ENCODE measurements around the gene LOXL4.

The LOXL4 gene

DNA sequence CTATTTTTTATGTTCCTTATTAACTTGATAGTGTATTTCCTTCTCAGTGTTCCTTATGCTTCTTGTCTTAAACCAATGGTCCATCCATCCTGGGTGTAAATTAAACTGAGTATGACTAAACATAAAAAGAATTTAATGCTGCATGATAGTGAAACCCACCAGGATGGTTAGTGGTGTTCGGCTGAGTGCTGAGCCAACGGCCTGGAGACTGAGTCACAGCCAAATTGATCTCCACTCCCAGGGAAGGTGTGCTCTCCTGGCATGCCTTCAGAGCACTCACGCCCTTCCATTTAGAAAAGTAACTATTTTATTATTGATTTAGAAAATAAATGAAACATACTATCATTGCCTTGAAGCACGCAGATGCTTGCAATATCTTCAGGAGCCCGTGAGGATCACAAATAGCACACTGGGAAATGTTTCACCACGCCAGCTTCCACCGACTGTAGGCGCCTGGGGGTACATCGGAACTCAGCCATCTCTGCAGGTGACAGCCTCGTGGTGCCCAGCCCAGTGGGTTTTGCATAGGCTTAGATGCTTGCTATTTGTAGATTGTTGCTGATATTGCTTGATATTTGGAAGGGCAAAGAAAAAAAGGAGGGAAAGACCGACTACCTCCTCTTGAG lies 40.0 kb upstream of the LOXL4 start:
- Histone ChIP-seq H3K9me3 (ENCODE audit: control insufficient read depth in 2 of 2, low read length in 2 of 2) (no peaks in the 10 kb centered on the region), H3K4me1 (ENCODE audit: control insufficient read depth, insufficient read depth, low read length) (peaks cover 13% of the 10 kb centered on the region), H3K4me3 (ENCODE audit: low read length in 2 of 2) (no peak overlapping the region), H3K27ac (ENCODE audit: low read length) (no peak overlapping the region), H3K27me3 (ENCODE audit: control insufficient read depth in 1 of 2, insufficient read depth in 2 of 2, low read length in 2 of 2) (peaks cover 0 to 2% of the 10 kb centered on the region in 2 donors), H3K36me3 (ENCODE audit: control insufficient read depth in 2 of 2, insufficient read depth in 2 of 2, low read length in 2 of 2) (no peaks in the 10 kb centered on the region), H3K9ac (ENCODE audit: low read length in 2 of 2) (no peak overlapping the region)

DNA sequence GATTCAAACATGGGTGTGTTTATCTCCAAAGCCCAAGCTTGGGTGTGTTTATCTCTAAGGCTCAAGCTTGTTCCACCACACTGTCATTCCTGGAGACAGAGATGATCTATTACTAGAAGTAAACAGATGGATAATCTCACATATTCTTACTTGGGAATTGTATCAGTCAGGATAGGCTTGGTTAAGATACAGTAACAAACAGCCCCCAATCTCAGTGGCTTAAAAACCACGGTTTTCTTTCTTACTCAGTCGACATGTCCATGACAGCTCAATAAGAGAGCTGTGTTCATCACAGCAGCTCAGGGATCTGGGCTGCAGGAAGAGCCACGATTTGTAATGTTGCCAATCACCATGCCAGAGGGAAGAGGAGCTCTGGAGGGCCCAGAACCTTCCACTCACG lies 38.5 kb upstream of the LOXL4 start:
- H3K4me3 ChIP-seq (ENCODE audit: low read length in 2 of 2) = no peak overlapping the region
- H3K9me3 ChIP-seq (ENCODE audit: control insufficient read depth in 2 of 2, low read length in 2 of 2) = no peaks in the 10 kb centered on the region
- no peak overlapping the region for H3K27ac ChIP-seq (ENCODE audit: low read length)
- H3K36me3 ChIP-seq (ENCODE audit: control insufficient read depth in 2 of 2, insufficient read depth in 2 of 2, low read length in 2 of 2) = no peaks in the 10 kb centered on the region
- H3K27me3 ChIP-seq (ENCODE audit: control insufficient read depth in 1 of 2, insufficient read depth in 2 of 2, low read length in 2 of 2) = peaks cover 2% of the 10 kb centered on the region in 2 donors
- no peak overlapping the region for H3K9ac ChIP-seq (ENCODE audit: low read length in 2 of 2)
- peaks cover 19% of the 10 kb centered on the region for H3K4me1 ChIP-seq (ENCODE audit: control insufficient read depth, insufficient read depth, low read length)

DNA sequence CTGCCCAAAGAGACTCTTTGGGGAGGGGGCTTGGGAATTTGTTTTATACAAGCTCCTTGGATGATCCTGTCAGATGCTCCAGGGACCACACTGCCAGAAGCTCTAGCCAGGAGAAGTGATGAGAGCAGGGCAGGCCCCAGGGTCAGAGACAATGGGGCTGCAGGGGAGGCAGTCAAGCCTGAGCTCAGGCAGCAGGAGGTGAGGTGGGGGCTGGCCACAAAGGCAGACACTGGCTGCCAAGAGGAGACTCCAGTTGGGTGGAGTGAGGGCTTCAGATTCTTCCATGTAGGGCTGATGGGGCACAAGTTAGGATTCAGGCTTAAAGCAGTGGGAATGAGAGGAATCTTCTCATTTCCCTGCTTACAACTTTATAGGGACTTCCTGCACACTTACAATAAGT lies 35.6 kb upstream of the LOXL4 start:
- H3K36me3 ChIP-seq (ENCODE audit: control insufficient read depth in 2 of 2, insufficient read depth in 2 of 2, low read length in 2 of 2) = no peaks in the 10 kb centered on the region
- H3K27me3 ChIP-seq (ENCODE audit: control insufficient read depth in 1 of 2, insufficient read depth in 2 of 2, low read length in 2 of 2) = peaks cover 2 to 3% of the 10 kb centered on the region in 2 donors
- no peak overlapping the region for H3K27ac ChIP-seq (ENCODE audit: low read length)
- H3K9me3 ChIP-seq (ENCODE audit: control insufficient read depth in 2 of 2, low read length in 2 of 2) = no peaks in the 10 kb centered on the region
- H3K4me3 ChIP-seq (ENCODE audit: low read length in 2 of 2) = no peak overlapping the region
- no peak overlapping the region for H3K9ac ChIP-seq (ENCODE audit: low read length in 2 of 2)
- H3K4me1 ChIP-seq (ENCODE audit: control insufficient read depth, insufficient read depth, low read length) = peaks cover 11% of the 10 kb centered on the region

DNA sequence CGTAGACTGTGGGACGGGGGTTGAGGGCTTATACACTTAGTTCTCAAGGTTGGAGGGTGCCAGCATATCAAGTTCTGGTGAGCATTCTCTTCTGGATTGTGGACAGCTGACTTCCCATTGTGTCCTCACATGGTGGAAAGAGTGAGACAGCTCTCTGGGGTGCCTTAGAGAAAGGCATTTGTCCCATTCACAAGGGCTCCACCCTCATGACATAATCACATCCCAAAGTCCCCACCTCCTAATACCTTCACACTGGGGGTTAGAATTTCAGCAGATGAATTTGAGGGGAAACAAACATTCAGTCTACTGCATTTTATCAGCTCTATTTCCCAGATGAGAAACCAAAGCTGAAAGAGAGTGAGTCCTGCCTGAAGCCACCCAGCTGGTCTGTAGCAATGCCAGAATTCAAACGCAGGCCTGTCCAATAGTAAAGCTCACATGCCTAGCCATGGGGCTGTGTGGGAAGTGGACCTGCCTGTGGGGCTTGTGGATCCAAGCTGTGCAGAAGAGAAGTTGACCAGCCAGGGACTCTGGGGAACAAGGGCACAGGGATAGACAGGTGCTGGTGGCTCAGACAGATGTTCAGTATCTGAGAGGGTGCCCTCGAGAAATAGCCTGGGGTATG lies 34.9 kb upstream of the LOXL4 start:
- Histone ChIP-seq H3K9me3 (ENCODE audit: control insufficient read depth in 2 of 2, low read length in 2 of 2) (no peaks in the 10 kb centered on the region), H3K27ac (ENCODE audit: low read length) (no peak overlapping the region), H3K4me1 (ENCODE audit: control insufficient read depth, insufficient read depth, low read length) (peaks cover 11% of the 10 kb centered on the region), H3K27me3 (ENCODE audit: control insufficient read depth in 1 of 2, insufficient read depth in 2 of 2, low read length in 2 of 2) (peaks cover 2 to 3% of the 10 kb centered on the region in 2 donors), H3K4me3 (ENCODE audit: low read length in 2 of 2) (no peak overlapping the region), H3K9ac (ENCODE audit: low read length in 2 of 2) (no peak overlapping the region), H3K36me3 (ENCODE audit: control insufficient read depth in 2 of 2, insufficient read depth in 2 of 2, low read length in 2 of 2) (no peaks in the 10 kb centered on the region)

DNA sequence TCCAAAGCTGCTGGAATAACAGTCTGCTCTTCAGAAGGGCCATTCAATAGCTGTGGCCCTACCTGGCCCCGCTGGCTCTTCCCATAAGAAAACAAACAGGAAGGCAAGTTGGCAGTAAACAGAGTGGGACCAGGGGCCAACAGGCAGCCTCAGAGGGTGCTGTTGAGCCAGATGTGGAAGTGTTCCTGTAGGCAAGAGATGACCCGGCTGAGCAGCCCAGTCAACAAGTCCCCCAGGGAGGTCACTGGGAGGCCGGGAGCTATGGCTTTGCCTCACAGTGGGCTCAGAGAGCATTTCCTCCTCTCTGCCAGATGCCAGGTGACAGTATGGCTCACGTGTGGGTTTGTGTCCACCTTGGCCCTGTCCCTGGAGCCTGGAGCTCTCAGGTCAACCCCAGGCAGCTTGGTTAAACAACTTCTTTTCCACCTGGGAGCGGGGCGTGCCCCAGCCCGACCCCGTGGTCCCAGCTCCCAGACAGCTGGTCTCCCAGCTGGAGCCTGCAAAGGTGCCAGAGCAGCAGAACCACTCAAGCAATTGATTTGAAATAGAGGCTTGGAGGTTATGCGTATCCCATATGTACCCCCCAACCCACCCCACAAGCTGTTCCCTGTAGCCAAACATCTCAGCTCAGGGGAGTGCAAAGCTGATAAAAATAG lies 33.8 kb upstream of the LOXL4 start:
- Histone ChIP-seq H3K36me3 (ENCODE audit: control insufficient read depth in 2 of 2, insufficient read depth in 2 of 2, low read length in 2 of 2) (no peaks in the 10 kb centered on the region), H3K4me3 (ENCODE audit: low read length in 2 of 2) (no peak overlapping the region), H3K27me3 (ENCODE audit: control insufficient read depth in 1 of 2, insufficient read depth in 2 of 2, low read length in 2 of 2) (peaks cover 2 to 3% of the 10 kb centered on the region in 2 donors), H3K4me1 (ENCODE audit: control insufficient read depth, insufficient read depth, low read length) (peaks cover 11% of the 10 kb centered on the region), H3K9ac (ENCODE audit: low read length in 2 of 2) (no peak overlapping the region), H3K27ac (ENCODE audit: low read length) (no peak overlapping the region), H3K9me3 (ENCODE audit: control insufficient read depth in 2 of 2, low read length in 2 of 2) (no peaks in the 10 kb centered on the region)

DNA sequence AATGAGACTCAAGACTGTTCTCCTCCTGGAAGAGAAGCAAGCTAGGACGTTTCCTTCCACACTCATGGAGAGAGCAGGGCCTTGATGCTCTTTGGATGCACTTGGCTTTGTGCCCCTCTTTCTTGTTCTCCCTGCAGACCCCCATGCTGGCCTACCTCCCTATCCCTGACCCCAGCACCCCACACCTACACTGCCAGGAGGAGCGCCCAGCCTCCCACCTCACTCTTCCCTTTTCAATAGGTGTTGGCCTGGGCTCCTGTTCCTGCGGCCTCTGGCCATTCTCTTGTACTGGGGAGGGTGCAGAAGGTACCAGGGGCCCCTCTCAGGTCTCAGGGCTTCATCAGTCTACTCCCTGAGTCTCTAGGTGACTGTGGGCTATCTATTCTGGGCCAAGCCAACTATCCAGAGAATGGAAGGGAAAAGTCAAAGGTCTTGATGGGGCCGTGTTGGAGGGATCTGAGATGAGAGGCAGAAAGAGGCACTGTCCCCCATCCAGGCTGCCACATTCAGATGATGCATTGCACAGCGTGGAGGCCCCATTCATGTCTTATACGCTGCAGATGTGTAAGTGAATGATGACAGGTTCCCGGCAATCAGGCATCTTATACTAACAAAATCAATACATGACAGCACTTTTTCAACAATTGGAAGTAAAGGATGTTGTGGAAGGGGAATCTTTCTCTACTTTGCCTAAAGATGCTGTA lies 32.7 kb upstream of the LOXL4 start:
- H3K36me3 ChIP-seq (ENCODE audit: control insufficient read depth in 2 of 2, insufficient read depth in 2 of 2, low read length in 2 of 2) = no peaks in the 10 kb centered on the region
- H3K9me3 ChIP-seq (ENCODE audit: control insufficient read depth in 2 of 2, low read length in 2 of 2) = no peaks in the 10 kb centered on the region
- H3K27ac ChIP-seq (ENCODE audit: low read length) = no peak overlapping the region
- no peak overlapping the region for H3K4me3 ChIP-seq (ENCODE audit: low read length in 2 of 2)
- peaks cover 16% of the 10 kb centered on the region for H3K4me1 ChIP-seq (ENCODE audit: control insufficient read depth, insufficient read depth, low read length)
- H3K27me3 ChIP-seq (ENCODE audit: control insufficient read depth in 1 of 2, insufficient read depth in 2 of 2, low read length in 2 of 2) = peaks cover 2% of the 10 kb centered on the region in 2 donors
- no peak overlapping the region for H3K9ac ChIP-seq (ENCODE audit: low read length in 2 of 2)

DNA sequence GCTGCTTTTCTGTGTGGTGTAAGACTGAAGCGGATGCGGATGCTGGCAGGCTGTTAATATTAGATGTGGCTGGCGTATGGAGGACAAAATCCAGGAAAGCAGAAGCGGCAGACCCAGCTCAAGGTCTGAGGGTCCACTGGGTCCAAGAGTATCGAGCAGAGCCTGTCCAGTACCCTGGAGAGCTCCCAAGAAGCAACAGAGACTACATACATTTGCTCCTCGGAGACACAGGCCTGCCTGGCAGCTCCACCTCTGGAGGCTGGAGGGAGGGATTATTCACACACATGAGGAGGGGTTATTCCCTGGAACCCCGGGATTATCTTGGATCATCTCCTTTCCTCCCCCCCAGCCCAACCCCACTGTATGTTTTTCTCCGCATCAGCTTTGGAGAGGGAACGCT lies 31.3 kb upstream of the LOXL4 start:
- Histone ChIP-seq H3K9me3 (ENCODE audit: control insufficient read depth in 2 of 2, low read length in 2 of 2) (no peaks in the 10 kb centered on the region), H3K27ac (ENCODE audit: low read length) (no peak overlapping the region), H3K4me1 (ENCODE audit: control insufficient read depth, insufficient read depth, low read length) (peaks cover 24% of the 10 kb centered on the region), H3K4me3 (ENCODE audit: low read length in 2 of 2) (no peak overlapping the region), H3K36me3 (ENCODE audit: control insufficient read depth in 2 of 2, insufficient read depth in 2 of 2, low read length in 2 of 2) (no peaks in the 10 kb centered on the region), H3K9ac (ENCODE audit: low read length in 2 of 2) (no peak overlapping the region), H3K27me3 (ENCODE audit: control insufficient read depth in 1 of 2, insufficient read depth in 2 of 2, low read length in 2 of 2) (peaks cover 2% of the 10 kb centered on the region in 2 donors)

DNA sequence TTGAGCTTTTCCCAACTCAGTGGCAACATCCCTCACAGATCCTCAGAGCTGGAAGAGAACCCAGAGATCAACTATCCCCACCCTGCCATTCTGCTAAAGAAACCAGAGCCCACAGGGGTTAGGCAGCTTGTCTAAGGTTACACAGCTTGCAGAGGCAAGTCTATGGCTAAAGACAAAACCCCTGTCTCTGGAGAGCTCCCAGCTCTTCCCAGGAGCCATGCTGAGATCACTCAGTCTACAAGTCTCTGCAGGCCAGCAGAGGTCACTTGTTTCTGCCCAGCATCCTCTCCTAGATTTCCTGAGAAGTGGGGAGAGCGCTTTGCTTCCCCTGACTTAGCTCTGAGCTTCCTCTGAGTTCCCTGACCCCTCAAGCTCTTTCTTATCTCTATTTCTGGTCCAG lies 28.5 kb upstream of the LOXL4 start:
- Histone ChIP-seq H3K9ac (ENCODE audit: low read length in 2 of 2) (no peak overlapping the region), H3K36me3 (ENCODE audit: control insufficient read depth in 2 of 2, insufficient read depth in 2 of 2, low read length in 2 of 2) (no peaks in the 10 kb centered on the region), H3K4me3 (ENCODE audit: low read length in 2 of 2) (no peak overlapping the region), H3K27ac (ENCODE audit: low read length) (no peak overlapping the region), H3K9me3 (ENCODE audit: control insufficient read depth in 2 of 2, low read length in 2 of 2) (no peaks in the 10 kb centered on the region), H3K27me3 (ENCODE audit: control insufficient read depth in 1 of 2, insufficient read depth in 2 of 2, low read length in 2 of 2) (peaks cover 0 to 2% of the 10 kb centered on the region in 2 donors), H3K4me1 (ENCODE audit: control insufficient read depth, insufficient read depth, low read length) (peaks cover 29% of the 10 kb centered on the region)

DNA sequence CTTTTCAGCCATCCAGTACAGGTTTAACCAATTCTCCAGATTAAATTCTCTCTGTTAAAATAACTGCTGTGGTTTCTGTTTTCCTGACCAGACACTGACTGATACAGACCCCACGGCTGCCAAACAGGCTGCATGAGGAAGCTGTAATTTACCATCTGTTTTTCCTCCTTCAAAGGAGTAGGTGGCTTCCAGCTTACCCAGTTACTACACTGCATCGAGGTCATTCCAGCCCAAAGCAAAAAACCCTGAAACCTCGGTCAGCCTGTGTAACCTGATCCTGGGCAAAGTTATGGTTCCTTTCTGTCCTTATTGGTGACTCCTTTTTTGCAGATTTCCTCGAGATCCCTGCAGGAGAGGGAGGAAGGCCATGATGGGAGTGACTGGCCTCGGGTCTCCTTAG lies 27.9 kb upstream of the LOXL4 start:
- Histone ChIP-seq H3K4me1 (ENCODE audit: control insufficient read depth, insufficient read depth, low read length) (peaks cover 29% of the 10 kb centered on the region), H3K4me3 (ENCODE audit: low read length in 2 of 2) (no peak overlapping the region), H3K27ac (ENCODE audit: low read length) (peak overlapping the region; percentile 24), H3K36me3 (ENCODE audit: control insufficient read depth in 2 of 2, insufficient read depth in 2 of 2, low read length in 2 of 2) (no peaks in the 10 kb centered on the region), H3K27me3 (ENCODE audit: control insufficient read depth in 1 of 2, insufficient read depth in 2 of 2, low read length in 2 of 2) (peaks cover 0 to 2% of the 10 kb centered on the region in 2 donors), H3K9me3 (ENCODE audit: control insufficient read depth in 2 of 2, low read length in 2 of 2) (no peaks in the 10 kb centered on the region), H3K9ac (ENCODE audit: low read length in 2 of 2) (no peak overlapping the region)

DNA sequence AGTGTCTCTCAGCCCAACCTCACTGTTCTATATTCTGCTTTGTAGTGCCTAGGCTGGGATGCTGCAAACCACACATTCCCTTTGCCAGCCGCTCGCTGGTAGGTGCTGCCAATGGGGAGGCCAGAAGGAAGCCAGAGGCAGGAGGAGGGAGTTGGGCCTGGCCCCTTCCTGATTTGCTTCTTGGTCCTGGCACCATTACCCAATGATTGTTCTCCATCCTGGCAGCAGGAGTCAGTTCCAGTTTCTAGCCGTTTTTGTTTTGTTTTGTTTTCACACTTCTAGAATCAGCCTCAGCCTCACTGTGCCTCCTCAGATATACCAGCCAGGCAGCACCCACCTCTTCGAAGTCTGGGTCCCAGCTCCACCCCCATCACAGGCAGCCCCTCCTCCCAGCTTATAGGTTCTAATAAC lies 27.4 kb upstream of the LOXL4 start:
- H3K27me3 ChIP-seq (ENCODE audit: control insufficient read depth in 1 of 2, insufficient read depth in 2 of 2, low read length in 2 of 2) = peaks cover 0 to 2% of the 10 kb centered on the region in 2 donors
- peaks cover 29% of the 10 kb centered on the region for H3K4me1 ChIP-seq (ENCODE audit: control insufficient read depth, insufficient read depth, low read length)
- H3K9ac ChIP-seq (ENCODE audit: low read length in 2 of 2) = no peak overlapping the region
- H3K4me3 ChIP-seq (ENCODE audit: low read length in 2 of 2) = peak overlapping the region in 1 of 2 donors; percentile 8
- H3K9me3 ChIP-seq (ENCODE audit: control insufficient read depth in 2 of 2, low read length in 2 of 2) = no peaks in the 10 kb centered on the region
- peak overlapping the region; percentile 24 for H3K27ac ChIP-seq (ENCODE audit: low read length)
- no peaks in the 10 kb centered on the region for H3K36me3 ChIP-seq (ENCODE audit: control insufficient read depth in 2 of 2, insufficient read depth in 2 of 2, low read length in 2 of 2)

Measured in stomach smooth muscle (tissue), 2 donors.